Measurements from ENCODE around the gene CELF1. TPM values are rescaled to one million over a fixed set of nuclear protein-coding genes. Genes with fewer than 3 reads are reported as not detected.
A peak's percentile ranks its signal among the peaks of the same experiment; 100 is the strongest.

The CELF1 gene
- total and polyA plus RNA-seq, 9 of the 15 experiments (the other 6 are each of a cell fraction or from before 2014, with no cell fraction given), result 11.3 to 142 (median 77.4) TPM

DNA sequence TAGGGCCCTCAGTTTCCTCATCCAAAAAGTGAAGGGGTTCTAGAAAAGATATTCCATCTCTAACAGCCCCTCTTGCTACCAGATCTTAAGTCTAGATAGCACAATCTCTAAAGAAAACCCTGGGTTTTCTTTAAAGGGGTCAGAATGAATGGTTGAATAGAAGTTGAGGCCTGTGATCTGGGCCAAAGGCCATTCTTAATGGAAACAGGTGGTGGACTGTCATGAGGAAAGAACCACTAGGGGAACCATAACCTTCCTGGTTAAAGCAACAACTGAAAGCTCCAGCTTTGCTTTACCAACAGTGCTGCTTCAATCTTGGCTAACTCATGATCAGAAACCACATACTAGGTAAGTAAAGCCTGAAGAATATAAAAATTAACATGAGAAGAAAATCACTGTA, 1.8 kb downstream of the CELF1 start (continued):
- TF ChIP-seq, protein P1, sequence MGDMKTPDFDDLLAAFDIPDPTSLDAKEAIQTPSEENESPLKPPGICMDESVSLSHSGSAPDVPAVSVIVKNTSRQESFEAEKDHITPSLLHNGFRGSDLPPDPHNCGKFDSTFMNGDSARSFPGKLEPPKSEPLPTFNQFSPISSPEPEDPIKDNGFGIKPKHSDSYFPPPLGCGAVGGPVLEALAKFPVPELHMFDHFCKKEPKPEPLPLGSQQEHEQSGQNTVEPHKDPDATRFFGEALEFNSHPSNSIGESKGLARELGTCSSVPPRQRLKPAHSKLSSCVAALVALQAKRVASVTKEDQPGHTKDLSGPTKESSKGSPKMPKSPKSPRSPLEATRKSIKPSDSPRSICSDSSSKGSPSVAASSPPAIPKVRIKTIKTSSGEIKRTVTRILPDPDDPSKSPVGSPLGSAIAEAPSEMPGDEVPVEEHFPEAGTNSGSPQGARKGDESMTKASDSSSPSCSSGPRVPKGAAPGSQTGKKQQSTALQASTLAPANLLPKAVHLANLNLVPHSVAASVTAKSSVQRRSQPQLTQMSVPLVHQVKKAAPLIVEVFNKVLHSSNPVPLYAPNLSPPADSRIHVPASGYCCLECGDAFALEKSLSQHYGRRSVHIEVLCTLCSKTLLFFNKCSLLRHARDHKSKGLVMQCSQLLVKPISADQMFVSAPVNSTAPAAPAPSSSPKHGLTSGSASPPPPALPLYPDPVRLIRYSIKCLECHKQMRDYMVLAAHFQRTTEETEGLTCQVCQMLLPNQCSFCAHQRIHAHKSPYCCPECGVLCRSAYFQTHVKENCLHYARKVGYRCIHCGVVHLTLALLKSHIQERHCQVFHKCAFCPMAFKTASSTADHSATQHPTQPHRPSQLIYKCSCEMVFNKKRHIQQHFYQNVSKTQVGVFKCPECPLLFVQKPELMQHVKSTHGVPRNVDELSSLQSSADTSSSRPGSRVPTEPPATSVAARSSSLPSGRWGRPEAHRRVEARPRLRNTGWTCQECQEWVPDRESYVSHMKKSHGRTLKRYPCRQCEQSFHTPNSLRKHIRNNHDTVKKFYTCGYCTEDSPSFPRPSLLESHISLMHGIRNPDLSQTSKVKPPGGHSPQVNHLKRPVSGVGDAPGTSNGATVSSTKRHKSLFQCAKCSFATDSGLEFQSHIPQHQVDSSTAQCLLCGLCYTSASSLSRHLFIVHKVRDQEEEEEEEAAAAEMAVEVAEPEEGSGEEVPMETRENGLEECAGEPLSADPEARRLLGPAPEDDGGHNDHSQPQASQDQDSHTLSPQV (IDR thresholded peaks at IDR 0.05), result 0 out of 2 replicates have a peak, but pooled peaks have one; percentile 25
- TF ChIP-seq CTCFL (IDR thresholded peaks at IDR 0.05; ENCODE audit: borderline replicate concordance, insufficient read depth, low read depth, low read length, poor library complexity, severe bottlenecking) (peak; percentile 16), MNT (conservative IDR thresholded peaks at IDR 0.05) (peak in 1 of 2 experiments; percentile 47; a peak in 2 of 4 replicates), SUPT5H (IDR thresholded peaks at IDR 0.05) (no peak), EP400 (IDR thresholded peaks at IDR 0.05) (peak; percentile 23; the same call in 1 of the 2 replicates), CHD1 (IDR thresholded peaks at IDR 0.05; ENCODE audit: low read length) (no peak), ZNF24 (IDR thresholded peaks at IDR 0.05) (no peak), SIN3A (IDR thresholded peaks at IDR 0.05; ENCODE audit: borderline replicate concordance in 2 of 2, control insufficient read depth in 1 of 2, low read depth in 2 of 2, low read length in 2 of 2) (peak in 1 of 2 experiments; percentile 84; a peak in 1 of 4 replicates), STAT5A (IDR thresholded peaks at IDR 0.05; ENCODE audit: borderline replicate concordance, low read length) (0 out of 2 replicates have a peak, but pooled peaks have one; percentile 3), ZNF586 (CRISPR knock-in tag; conservative IDR thresholded peaks at IDR 0.05) (no peak), RAD21 (CRISPR knock-in tag; conservative IDR thresholded peaks at IDR 0.05 in 1 of 2, IDR thresholded peaks at IDR 0.05 in 1 of 2) (peak; percentile 36 to 54; a peak in 3 of 4 replicates), PML (IDR thresholded peaks at IDR 0.05; ENCODE audit: low read length) (0 out of 2 replicates have a peak, but pooled peaks have one; percentile 39), BCOR (IDR thresholded peaks at IDR 0.05) (no peak), POLR2AphosphoS5 (IDR thresholded peaks at IDR 0.05; ENCODE audit: control insufficient read depth, insufficient read depth, low read depth, low read length) (no peak), TAF15 (IDR thresholded peaks at IDR 0.05; ENCODE audit: low read depth, low read length) (no peak), SFPQ (IDR thresholded peaks at IDR 0.05; ENCODE audit: low read depth, low read length) (no peak), KLF16 (IDR thresholded peaks at IDR 0.05) (0 out of 2 replicates have a peak, but pooled peaks have one; percentile 26), ZNF436 (CRISPR knock-in tag; IDR thresholded peaks at IDR 0.05) (no peak), EHMT2 (IDR thresholded peaks at IDR 0.05) (peak; percentile 80)
